ENCODE results near the gene DDX46.

DDX46 gene

DNA sequence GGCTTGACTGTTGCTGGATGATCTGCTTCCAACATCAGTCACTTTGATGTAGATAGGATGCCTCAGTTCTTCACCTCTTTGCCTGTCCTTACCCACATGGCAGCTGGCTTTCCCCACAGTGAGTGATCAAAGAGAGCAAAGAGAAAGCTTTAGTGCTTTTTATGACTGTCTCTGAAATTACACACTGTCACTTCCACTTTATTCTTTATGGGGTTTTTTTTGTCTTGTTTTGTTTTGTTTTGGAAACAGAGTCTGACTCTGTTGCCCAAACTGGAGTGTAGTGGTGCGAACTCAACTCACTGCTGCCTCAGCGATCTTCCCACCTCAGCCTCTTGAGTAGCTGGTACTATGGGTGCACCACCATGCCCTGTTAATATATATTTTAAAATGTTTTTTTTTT lies 54.8 kb downstream of the DDX46 start:
- no peak overlapping the region for H2AFZ ChIP-seq (ENCODE audit: low read depth, low read length)
- no peaks in the 10 kb centered on the region for H3K79me2 ChIP-seq (ENCODE audit: low read length)
- no peaks in the 10 kb centered on the region for H3K27me3 ChIP-seq (ENCODE audit: low read depth, low read length)
- TF ChIP-seq, protein P1, sequence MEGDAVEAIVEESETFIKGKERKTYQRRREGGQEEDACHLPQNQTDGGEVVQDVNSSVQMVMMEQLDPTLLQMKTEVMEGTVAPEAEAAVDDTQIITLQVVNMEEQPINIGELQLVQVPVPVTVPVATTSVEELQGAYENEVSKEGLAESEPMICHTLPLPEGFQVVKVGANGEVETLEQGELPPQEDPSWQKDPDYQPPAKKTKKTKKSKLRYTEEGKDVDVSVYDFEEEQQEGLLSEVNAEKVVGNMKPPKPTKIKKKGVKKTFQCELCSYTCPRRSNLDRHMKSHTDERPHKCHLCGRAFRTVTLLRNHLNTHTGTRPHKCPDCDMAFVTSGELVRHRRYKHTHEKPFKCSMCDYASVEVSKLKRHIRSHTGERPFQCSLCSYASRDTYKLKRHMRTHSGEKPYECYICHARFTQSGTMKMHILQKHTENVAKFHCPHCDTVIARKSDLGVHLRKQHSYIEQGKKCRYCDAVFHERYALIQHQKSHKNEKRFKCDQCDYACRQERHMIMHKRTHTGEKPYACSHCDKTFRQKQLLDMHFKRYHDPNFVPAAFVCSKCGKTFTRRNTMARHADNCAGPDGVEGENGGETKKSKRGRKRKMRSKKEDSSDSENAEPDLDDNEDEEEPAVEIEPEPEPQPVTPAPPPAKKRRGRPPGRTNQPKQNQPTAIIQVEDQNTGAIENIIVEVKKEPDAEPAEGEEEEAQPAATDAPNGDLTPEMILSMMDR (IDR thresholded peaks at IDR 0.05; ENCODE audit: low read depth, low read length) = no peak
- no peak for TF ChIP-seq EZH2phosphoT487 (IDR thresholded peaks at IDR 0.05; ENCODE audit: low read depth)
- peaks cover 28% of the 10 kb centered on the region for H3K36me3 ChIP-seq (replicated peaks; ENCODE audit: low read depth, low read length)
- H3K4me1 ChIP-seq (ENCODE audit: low read length) = peaks cover 27% of the 10 kb centered on the region
- H3K9ac ChIP-seq (ENCODE audit: low read length) = no peak overlapping the region
- no peaks in the 10 kb centered on the region for H3K9me3 ChIP-seq (ENCODE audit: insufficient read depth, low read length)
- H3K4me3 ChIP-seq (ENCODE audit: low read length) = peak overlapping the region; percentile 22; the same call in 1 of the 2 replicates
- peak overlapping the region; percentile 37 for H3K4me2 ChIP-seq (ENCODE audit: low read length)
- no peaks in the 10 kb centered on the region for H4K20me1 ChIP-seq (ENCODE audit: insufficient read depth, low read length)
- peak overlapping the region; percentile 65 for H3K27ac ChIP-seq (ENCODE audit: low read length)

DNA sequence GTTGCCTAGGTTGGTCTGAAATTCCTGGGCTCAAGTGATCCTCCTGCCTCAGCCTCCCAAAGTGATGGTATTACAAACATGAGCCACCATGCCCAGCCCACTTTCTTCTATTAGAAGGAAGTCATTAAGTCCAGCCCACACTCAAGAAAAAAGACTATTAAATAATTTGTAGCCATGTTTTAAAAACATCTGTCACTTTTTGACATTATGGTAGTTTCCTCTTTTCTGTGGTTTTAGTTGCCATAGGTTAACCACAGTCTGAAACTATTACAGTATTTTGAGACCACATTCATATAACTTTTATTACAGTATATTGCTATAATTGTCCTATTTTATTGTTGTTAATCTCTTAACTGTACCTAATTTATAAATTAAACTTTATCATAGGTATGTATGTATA lies 55.2 kb downstream of the DDX46 start:
- no peaks in the 10 kb centered on the region for H4K20me1 ChIP-seq (ENCODE audit: insufficient read depth, low read length)
- peak overlapping the region; percentile 37 for H3K4me2 ChIP-seq (ENCODE audit: low read length)
- TF ChIP-seq, protein P1 (IDR thresholded peaks at IDR 0.05; ENCODE audit: low read depth, low read length) = no peak
- TF ChIP-seq EZH2phosphoT487 (IDR thresholded peaks at IDR 0.05; ENCODE audit: low read depth) = no peak
- H3K27me3 ChIP-seq (ENCODE audit: low read depth, low read length) = no peaks in the 10 kb centered on the region
- no peak overlapping the region for H2AFZ ChIP-seq (ENCODE audit: low read depth, low read length)
- no peaks in the 10 kb centered on the region for H3K9me3 ChIP-seq (ENCODE audit: insufficient read depth, low read length)
- H3K9ac ChIP-seq (ENCODE audit: low read length) = no peak overlapping the region
- peaks cover 28% of the 10 kb centered on the region for H3K36me3 ChIP-seq (replicated peaks; ENCODE audit: low read depth, low read length)
- 0 out of 2 replicates have a peak overlapping the region, but pooled peaks have one; percentile 22 for H3K4me3 ChIP-seq (ENCODE audit: low read length)
- H3K4me1 ChIP-seq (ENCODE audit: low read length) = peaks cover 30% of the 10 kb centered on the region
- H3K27ac ChIP-seq (ENCODE audit: low read length) = peak overlapping the region; percentile 65
- H3K79me2 ChIP-seq (ENCODE audit: low read length) = no peaks in the 10 kb centered on the region

DNA sequence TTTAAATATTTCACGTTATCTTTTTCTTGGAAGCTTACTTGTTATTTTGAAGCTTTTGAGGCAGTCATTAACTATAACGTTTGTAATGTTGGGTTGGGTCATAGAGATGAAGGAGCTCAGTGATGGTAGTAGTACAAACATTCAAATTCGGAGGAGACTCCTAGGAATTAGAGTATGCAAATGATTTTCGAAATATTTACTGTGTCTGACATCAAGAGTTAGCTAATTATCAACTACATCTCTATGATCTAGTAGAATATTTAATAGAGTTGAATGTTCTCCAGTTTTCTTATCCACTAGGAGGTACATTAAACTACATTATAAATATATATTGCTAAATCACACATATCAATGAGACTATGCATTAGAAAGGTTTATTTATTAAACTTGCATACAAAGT lies 58.4 kb downstream of the DDX46 start:
- H4K20me1 ChIP-seq (ENCODE audit: insufficient read depth, low read length) = no peaks in the 10 kb centered on the region
- H3K4me3 ChIP-seq (ENCODE audit: low read length) = no peak overlapping the region
- no peaks in the 10 kb centered on the region for H3K9me3 ChIP-seq (ENCODE audit: insufficient read depth, low read length)
- no peak overlapping the region for H3K9ac ChIP-seq (ENCODE audit: low read length)
- H3K79me2 ChIP-seq (ENCODE audit: low read length) = no peaks in the 10 kb centered on the region
- H3K27ac ChIP-seq (ENCODE audit: low read length) = no peak overlapping the region
- no peak overlapping the region for H2AFZ ChIP-seq (ENCODE audit: low read depth, low read length)
- peaks cover 26% of the 10 kb centered on the region for H3K36me3 ChIP-seq (replicated peaks; ENCODE audit: low read depth, low read length)
- TF ChIP-seq, protein P1 (IDR thresholded peaks at IDR 0.05; ENCODE audit: low read depth, low read length) = no peak
- TF ChIP-seq EZH2phosphoT487 (IDR thresholded peaks at IDR 0.05; ENCODE audit: low read depth) = no peak
- no peak overlapping the region for H3K4me2 ChIP-seq (ENCODE audit: low read length)
- peaks cover 38% of the 10 kb centered on the region for H3K4me1 ChIP-seq (ENCODE audit: low read length)
- no peaks in the 10 kb centered on the region for H3K27me3 ChIP-seq (ENCODE audit: low read depth, low read length)

DNA sequence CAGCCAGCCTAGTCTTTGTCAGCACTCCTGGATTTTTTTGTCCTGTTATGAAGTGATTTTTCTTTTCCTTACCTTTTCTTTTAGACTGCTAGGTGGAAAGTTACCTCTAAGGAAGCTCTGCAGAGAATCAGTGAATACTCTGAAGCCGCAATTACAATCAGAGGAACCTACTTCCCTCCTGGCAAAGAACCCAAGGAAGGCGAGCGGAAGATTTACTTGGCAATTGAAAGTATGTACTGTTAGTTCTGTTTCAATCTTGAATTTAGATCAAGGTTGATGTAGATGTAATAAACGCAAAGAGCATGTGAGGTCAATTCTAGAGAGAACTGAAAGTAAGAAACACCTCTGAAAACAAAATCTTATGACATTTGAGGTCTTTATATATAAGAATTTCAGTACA lies 60.2 kb downstream of the DDX46 start:
- Histone ChIP-seq H3K4me2 (ENCODE audit: low read length) (peak overlapping the region; percentile 44), H2AFZ (ENCODE audit: low read depth, low read length) (no peak overlapping the region), H3K9me3 (ENCODE audit: insufficient read depth, low read length) (no peaks in the 10 kb centered on the region), H3K27me3 (ENCODE audit: low read depth, low read length) (no peaks in the 10 kb centered on the region), H3K4me1 (ENCODE audit: low read length) (peaks cover 22% of the 10 kb centered on the region), H3K79me2 (ENCODE audit: low read length) (no peaks in the 10 kb centered on the region), H4K20me1 (ENCODE audit: insufficient read depth, low read length) (no peaks in the 10 kb centered on the region), H3K4me3 (ENCODE audit: low read length) (no peak overlapping the region; the same call in 1 of the 2 replicates), H3K9ac (ENCODE audit: low read length) (no peak overlapping the region), H3K36me3 (replicated peaks; ENCODE audit: low read depth, low read length) (peaks cover 23% of the 10 kb centered on the region), H3K27ac (ENCODE audit: low read length) (peak overlapping the region; percentile 72)
- TF ChIP-seq, protein P1 (IDR thresholded peaks at IDR 0.05; ENCODE audit: low read depth, low read length) = no peak
- TF ChIP-seq EZH2phosphoT487 (IDR thresholded peaks at IDR 0.05; ENCODE audit: low read depth) = no peak
